Ascending aorta (tissue), 2 donors: ENCODE data around the gene ABCC4. TPM values are rescaled to one million over a fixed set of nuclear protein-coding genes. Genes with fewer than 3 reads are reported as not detected.

Experiments
- DNase-seq, 2 donors: peaks; one replicate each; pipeline ENCODE4 v3.0.0-alpha.2; 2019; ENCODE audit warnings: low spot score in 2 of 2
- H3K27ac ChIP-seq, 2 donors: fragments of 200-600 bp; sonication (generic); one replicate each; pipeline ENCODE4 v1.5.1; 2016 to 2017; ENCODE audit warnings: mild to moderate bottlenecking in 1 of 2
- H3K27me3 ChIP-seq: fragments of 200-600 bp; sonication (generic); one replicate; pipeline ENCODE4 v1.5.1; 2017
- H3K36me3 ChIP-seq, 2 donors: fragments of 200-600 bp; sonication (generic); one replicate each; pipeline ENCODE4 v1.5.1; 2016
- H3K4me1 ChIP-seq, 2 donors: fragments of 200-600 bp; sonication (generic); one replicate each; pipeline ENCODE4 v1.5.1; 2016 to 2017; ENCODE audit warnings: mild to moderate bottlenecking in 1 of 2
- H3K4me3 ChIP-seq, 2 donors: fragments of 200-600 bp; sonication (generic); one replicate each; pipeline ENCODE4 v1.5.1; 2016 to 2017; ENCODE audit warnings: mild to moderate bottlenecking in 1 of 2
- H3K9me3 ChIP-seq, 2 donors: fragments of 200-600 bp; sonication (generic); one replicate each; pipeline ENCODE4 v1.5.1; 2016
- CTCF ChIP-seq, 3 experiments: fragments of 200-600 bp in 2 of 3; fragments of 450-650 bp in 1 of 3; sonication (generic) in 2 of 3; IDR thresholded peaks; one replicate each; pipeline ENCODE4 v1.5.1; 2016 to 2019; ENCODE audit warnings: antibody characterized with exemption in 3 of 3, mild to moderate bottlenecking in 1 of 3, moderate library complexity in 1 of 3
- intact Hi-C: fragments of 100-400 bp; cut with DNase I; formaldehyde crosslinking; loops from one replicate; pipeline ENCODE4 v1.15.1; 2023
- total RNA-seq: library from RNA; depleted of rRNA; stranded (reverse); fragments of >200 nt; gene quantifications from one replicate; pipeline ENCODE4 v1.1.0, GENCODE V29; 2016

The ABCC4 gene
- total RNA-seq, 1 donor from 2014 or later = 6.7 TPM

GRCh38 chr13:95120650-95121049 is 180.6 kb downstream of the ABCC4 start:
- no peak for DNase-seq
- no peaks in the 10 kb centered on the region for H3K27me3 ChIP-seq
- no peaks in the 10 kb centered on the region for H3K9me3 ChIP-seq
- intact Hi-C loops = no loop called here
- H3K27ac ChIP-seq = no peak overlapping the region
- H3K4me3 ChIP-seq = no peak overlapping the region
- no peaks in the 10 kb centered on the region for H3K36me3 ChIP-seq
- TF ChIP-seq CTCF (IDR thresholded peaks at IDR 0.05) = no peak
- no peaks in the 10 kb centered on the region for H3K4me1 ChIP-seq

GRCh38 chr13:95118541-95119324 is 182.5 kb downstream of the ABCC4 start:
- no peaks in the 10 kb centered on the region for H3K9me3 ChIP-seq
- no peaks in the 10 kb centered on the region for H3K27me3 ChIP-seq
- no peaks in the 10 kb centered on the region for H3K4me1 ChIP-seq
- TF ChIP-seq CTCF (IDR thresholded peaks at IDR 0.05) = no peak
- no peaks in the 10 kb centered on the region for H3K36me3 ChIP-seq
- H3K4me3 ChIP-seq = no peak overlapping the region
- intact Hi-C loops = no loop called here
- DNase-seq = no peak
- no peak overlapping the region for H3K27ac ChIP-seq

- no peak for DNase-seq
- no peak for TF ChIP-seq CTCF (IDR thresholded peaks at IDR 0.05)
- Histone ChIP-seq H3K27me3 (no peaks in the 10 kb centered on the region), H3K4me1 (no peaks in the 10 kb centered on the region), H3K27ac (no peak overlapping the region), H3K4me3 (no peak overlapping the region), H3K36me3 (no peaks in the 10 kb centered on the region), H3K9me3 (no peaks in the 10 kb centered on the region)
- intact Hi-C loops = no loop called here
Measured at GRCh38 chr13:95117092-95117491, 184.2 kb downstream of the ABCC4 start.

GRCh38 chr13:95115525-95115924 is 185.7 kb downstream of the ABCC4 start:
- Histone ChIP-seq H3K36me3 (no peaks in the 10 kb centered on the region), H3K27me3 (no peaks in the 10 kb centered on the region), H3K9me3 (no peaks in the 10 kb centered on the region), H3K27ac (no peak overlapping the region), H3K4me3 (no peak overlapping the region), H3K4me1 (no peaks in the 10 kb centered on the region)
- no peak for DNase-seq
- intact Hi-C loops = no loop called here
- TF ChIP-seq CTCF (IDR thresholded peaks at IDR 0.05) = no peak

GRCh38 chr13:95113601-95114000 is 187.7 kb downstream of the ABCC4 start:
- Histone ChIP-seq H3K4me3 (no peak overlapping the region), H3K4me1 (no peaks in the 10 kb centered on the region), H3K27ac (no peak overlapping the region), H3K36me3 (no peaks in the 10 kb centered on the region), H3K27me3 (no peaks in the 10 kb centered on the region), H3K9me3 (no peaks in the 10 kb centered on the region)
- DNase-seq = no peak
- TF ChIP-seq CTCF (IDR thresholded peaks at IDR 0.05) = no peak
- intact Hi-C loops = no loop called here
